ENCODE data around the gene GSK3B. TPM values are rescaled to one million over a fixed set of nuclear protein-coding genes. Genes with fewer than 3 reads are reported as not detected.

GSK3B gene
- polyA plus RNA-seq, 1 experiment: 43.4 TPM

GRCh38 chr3:119955972-119956371 lies 138.3 kb downstream of the GSK3B start:
- H3K27me3 ChIP-seq (ENCODE audit: control insufficient read depth, insufficient read depth, low read length): no peaks in the 10 kb centered on the region
- no peak overlapping the region for H3K27ac ChIP-seq (ENCODE audit: low read depth, low read length)
- ChIA-PET CTCF (interaction anchor here (0.7 kb wide), 1 partner anchor 9 kb away, joined by 8 read pairs; no protein-coding TSS in a partner anchor), POLR2A (no interaction called here)
- no peak for DNase-seq (ENCODE audit: low read depth, low spot score)
- no peaks in the 10 kb centered on the region for H3K9me3 ChIP-seq (ENCODE audit: control insufficient read depth, insufficient read depth, low read length)
- H3K4me3 ChIP-seq (ENCODE audit: low read depth, low read length): no peak overlapping the region
- TF ChIP-seq, protein P1, sequence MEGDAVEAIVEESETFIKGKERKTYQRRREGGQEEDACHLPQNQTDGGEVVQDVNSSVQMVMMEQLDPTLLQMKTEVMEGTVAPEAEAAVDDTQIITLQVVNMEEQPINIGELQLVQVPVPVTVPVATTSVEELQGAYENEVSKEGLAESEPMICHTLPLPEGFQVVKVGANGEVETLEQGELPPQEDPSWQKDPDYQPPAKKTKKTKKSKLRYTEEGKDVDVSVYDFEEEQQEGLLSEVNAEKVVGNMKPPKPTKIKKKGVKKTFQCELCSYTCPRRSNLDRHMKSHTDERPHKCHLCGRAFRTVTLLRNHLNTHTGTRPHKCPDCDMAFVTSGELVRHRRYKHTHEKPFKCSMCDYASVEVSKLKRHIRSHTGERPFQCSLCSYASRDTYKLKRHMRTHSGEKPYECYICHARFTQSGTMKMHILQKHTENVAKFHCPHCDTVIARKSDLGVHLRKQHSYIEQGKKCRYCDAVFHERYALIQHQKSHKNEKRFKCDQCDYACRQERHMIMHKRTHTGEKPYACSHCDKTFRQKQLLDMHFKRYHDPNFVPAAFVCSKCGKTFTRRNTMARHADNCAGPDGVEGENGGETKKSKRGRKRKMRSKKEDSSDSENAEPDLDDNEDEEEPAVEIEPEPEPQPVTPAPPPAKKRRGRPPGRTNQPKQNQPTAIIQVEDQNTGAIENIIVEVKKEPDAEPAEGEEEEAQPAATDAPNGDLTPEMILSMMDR (IDR thresholded peaks at IDR 0.05; ENCODE audit: low read depth, low read length): no peak

GRCh38 chr3:119950666-119951325 lies 143.5 kb downstream of the GSK3B start:
- POLR2A ChIA-PET: no interaction called here

GRCh38 chr3:119945291-119945690 lies 149.0 kb downstream of the GSK3B start:
- no peak for DNase-seq (ENCODE audit: low read depth, low spot score)
- H3K4me3 ChIP-seq (ENCODE audit: low read depth, low read length): no peak overlapping the region
- CTCF ChIA-PET: interaction anchor here (0.9 kb wide), 1 partner anchor 53 kb away, joined by 3 read pairs; no protein-coding TSS in a partner anchor
- TF ChIP-seq, protein P1 (IDR thresholded peaks at IDR 0.05; ENCODE audit: low read depth, low read length): no peak
- H3K27ac ChIP-seq (ENCODE audit: low read depth, low read length): no peak overlapping the region
- no peaks in the 10 kb centered on the region for H3K27me3 ChIP-seq (ENCODE audit: control insufficient read depth, insufficient read depth, low read length)
- H3K9me3 ChIP-seq (ENCODE audit: control insufficient read depth, insufficient read depth, low read length): no peaks in the 10 kb centered on the region
- POLR2A ChIA-PET: no interaction called here

More at GRCh38 chr3:119950666-119951325, 143.5 kb downstream of the GSK3B start:
- Histone ChIP-seq H3K4me3 (ENCODE audit: low read depth, low read length) (no peak overlapping the region), H3K27me3 (ENCODE audit: control insufficient read depth, insufficient read depth, low read length) (no peaks in the 10 kb centered on the region), H3K27ac (ENCODE audit: low read depth, low read length) (no peak overlapping the region), H3K9me3 (ENCODE audit: control insufficient read depth, insufficient read depth, low read length) (no peaks in the 10 kb centered on the region)
- CTCF ChIA-PET: no interaction called here
- TF ChIP-seq, protein P1 (IDR thresholded peaks at IDR 0.05; ENCODE audit: low read depth, low read length): no peak
- no peak for DNase-seq (ENCODE audit: low read depth, low spot score)

DNA sequence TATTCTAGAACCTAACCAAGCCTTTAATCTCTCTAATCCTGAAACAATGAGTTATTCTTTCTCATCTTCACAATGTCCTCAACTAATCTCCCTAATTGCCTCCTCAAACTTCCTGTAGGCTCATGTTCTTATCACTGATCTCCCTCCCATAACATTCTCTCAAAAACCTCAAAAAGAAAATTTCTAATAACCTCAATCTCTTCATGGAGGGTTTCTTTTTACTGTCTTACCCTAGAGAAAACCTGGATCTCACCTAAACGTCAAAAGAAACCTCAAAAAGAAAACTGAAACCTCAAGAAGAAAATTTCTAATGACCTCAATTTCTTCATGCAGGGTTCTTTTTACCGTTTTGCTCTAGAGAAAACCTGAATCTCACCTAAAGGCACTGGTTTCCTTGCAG lies 150.2 kb downstream of the GSK3B start:
- ChIA-PET POLR2A (no interaction called here), CTCF (no interaction called here)
- H3K27ac ChIP-seq (ENCODE audit: low read depth, low read length): no peak overlapping the region
- no peaks in the 10 kb centered on the region for H3K27me3 ChIP-seq (ENCODE audit: control insufficient read depth, insufficient read depth, low read length)
- H3K4me3 ChIP-seq (ENCODE audit: low read depth, low read length): no peak overlapping the region
- DNase-seq (ENCODE audit: low read depth, low spot score): no peak
- H3K9me3 ChIP-seq (ENCODE audit: control insufficient read depth, insufficient read depth, low read length): no peaks in the 10 kb centered on the region
- TF ChIP-seq, protein P1 (IDR thresholded peaks at IDR 0.05; ENCODE audit: low read depth, low read length): no peak

DNA sequence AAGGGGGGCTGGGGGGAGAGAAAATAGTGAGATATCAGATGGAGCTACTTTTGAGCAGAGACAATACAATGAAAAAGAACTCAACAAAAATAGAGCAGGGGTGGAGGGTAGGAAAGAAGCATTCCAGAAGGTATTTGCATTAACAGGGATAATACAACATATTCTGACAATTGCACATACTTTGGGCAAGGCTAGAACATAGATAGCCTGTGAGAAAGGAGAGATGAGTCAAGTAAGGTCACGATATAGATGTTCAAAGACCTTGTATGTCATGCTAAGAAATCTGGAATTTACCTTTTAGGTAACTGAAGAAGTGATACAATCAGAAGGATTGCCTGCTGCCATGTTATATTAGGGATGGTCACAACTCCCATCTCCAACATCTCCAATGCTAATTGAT lies 155.2 kb downstream of the GSK3B start:
- Histone ChIP-seq H3K4me3 (ENCODE audit: low read depth, low read length) (no peak overlapping the region), H3K27me3 (ENCODE audit: control insufficient read depth, insufficient read depth, low read length) (no peaks in the 10 kb centered on the region), H3K27ac (ENCODE audit: low read depth, low read length) (no peak overlapping the region), H3K9me3 (ENCODE audit: control insufficient read depth, insufficient read depth, low read length) (no peaks in the 10 kb centered on the region)
- no peak for DNase-seq (ENCODE audit: low read depth, low spot score)
- ChIA-PET POLR2A (no interaction called here), CTCF (no interaction called here)
- TF ChIP-seq, protein P1 (IDR thresholded peaks at IDR 0.05; ENCODE audit: low read depth, low read length): no peak

Measured in AG04450 (cell line).